Inflammatory macrophage (primary cell): ENCODE measurements around the gene AKAP1.

ENCODE experiments used
- DNase-seq, 2 donors: peaks; one replicate each; pipeline ENCODE4 v3.0.0-alpha.2; 2020 to 2022
- total RNA-seq, 18 experiments: gene quantifications; one replicate each; lab custom pipeline; 2026; ENCODE audit warnings: mixed read lengths in 6 of 18, inconsistent platforms in 2 of 18; lab: John Stamatoyannopoulos, UW

Gene AKAP1
- 2.8 to 34.2 (median 25.1) reads per million in 18 experiments for total RNA-seq

GRCh38 chr17:57084802-57085447 is at the start of gene AKAP1:
AKAP1 (plus strand) TSS chr17:57085246; CDS start chr17:57105465, 20,219 bp downstream.
- DNase-seq = peak; percentile 95 to 98

GRCh38 chr17:57035971-57036481 is 49.0 kb upstream of the AKAP1 start:
- DNase-seq = no peak

- DNase-seq = no peak
These were observed 47.6 kb upstream of the AKAP1 start for GRCh38 chr17:57037411-57037810.

- DNase-seq = no peak
These were observed 46.6 kb upstream of the AKAP1 start for GRCh38 chr17:57038486-57038885.

- no peak for DNase-seq
These were observed 44.5 kb upstream of the AKAP1 start for GRCh38 chr17:57040571-57040970.

- DNase-seq = no peak
These were observed 41.8 kb upstream of the AKAP1 start for GRCh38 chr17:57043276-57043675.

- DNase-seq = peak; percentile 31 to 37
These were observed 39.8 kb upstream of the AKAP1 start for GRCh38 chr17:57044976-57045867.

- peak; percentile 76 to 93 for DNase-seq
These were observed 39.0 kb upstream of the AKAP1 start for GRCh38 chr17:57045868-57046704.

GRCh38 chr17:57046749-57047148 is 38.3 kb upstream of the AKAP1 start:
- DNase-seq = peak; percentile 74 to 77

GRCh38 chr17:57048096-57048495 is 37.0 kb upstream of the AKAP1 start:
- DNase-seq = no peak

- peak; percentile 6 to 60 for DNase-seq
These were observed 34.7 kb upstream of the AKAP1 start for GRCh38 chr17:57050306-57050705.

GRCh38 chr17:57051886-57052361 is 33.1 kb upstream of the AKAP1 start:
- no peak for DNase-seq

- DNase-seq = no peak
These were observed 22.2 kb upstream of the AKAP1 start for GRCh38 chr17:57062865-57063264.

- no peak for DNase-seq
These were observed 17.9 kb upstream of the AKAP1 start for GRCh38 chr17:57067162-57067561.

- no peak for DNase-seq
These were observed 17.3 kb upstream of the AKAP1 start for GRCh38 chr17:57067781-57068180.

- peak in 1 of 2 donors; percentile 35 for DNase-seq
These were observed 16.8 kb upstream of the AKAP1 start for GRCh38 chr17:57068222-57068658.

- DNase-seq = no peak
These were observed 16.3 kb upstream of the AKAP1 start for GRCh38 chr17:57068707-57069106.

- DNase-seq = no peak
These were observed 12.8 kb upstream of the AKAP1 start for GRCh38 chr17:57071991-57072944.

- no peak for DNase-seq
These were observed 11.4 kb upstream of the AKAP1 start for GRCh38 chr17:57073626-57074025.

GRCh38 chr17:57075193-57075592 is 9.9 kb upstream of the AKAP1 start:
- no peak for DNase-seq

- no peak for DNase-seq
These were observed 9.3 kb upstream of the AKAP1 start for GRCh38 chr17:57075785-57076184.
